ENCODE data around the gene ARPC1B. TPM values are rescaled to one million over a fixed set of nuclear protein-coding genes. Genes with fewer than 3 reads are reported as not detected.
"Not testable (repeated sequence)": the region's sequence is repeated elsewhere in the genome, so short reads cannot be mapped to it uniquely, and the experiment has no call there.

The ARPC1B gene
- polyA plus RNA-seq, 1 experiment, result 642 TPM

DNA sequence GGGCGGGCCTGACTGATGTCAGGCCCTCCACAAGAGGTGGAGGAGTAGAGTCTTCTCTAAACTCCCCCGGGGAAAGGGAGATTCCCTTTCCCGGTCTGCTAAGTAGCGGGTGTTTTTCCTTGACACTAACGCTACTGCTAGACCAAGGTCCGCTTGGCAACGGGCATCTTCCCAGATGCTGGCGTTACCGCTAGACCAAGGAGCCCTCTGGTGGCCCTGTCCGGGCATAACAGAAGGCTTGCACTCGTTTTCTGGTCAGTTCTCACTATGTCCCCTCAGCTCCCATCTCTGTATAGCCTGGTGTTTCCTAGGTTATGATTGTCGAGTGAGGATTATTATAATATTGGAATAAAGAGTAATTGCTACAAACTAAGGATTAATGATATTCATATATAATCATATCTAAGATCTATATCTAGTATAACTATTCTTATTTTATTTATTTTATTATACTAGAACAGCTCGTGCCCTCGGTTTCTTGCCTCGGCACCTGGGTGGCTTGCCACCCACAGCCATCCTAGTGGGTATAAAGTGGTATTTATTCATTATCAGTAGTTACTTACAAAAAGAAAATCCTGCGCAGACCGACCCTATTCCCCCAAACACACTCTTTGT lies 41.1 kb downstream of the ARPC1B start:
- peaks cover 45% of the 10 kb centered on the region for H3K36me3 ChIP-seq (ENCODE audit: control insufficient read depth, insufficient read depth, low read length)
- TF ChIP-seq, protein P1, sequence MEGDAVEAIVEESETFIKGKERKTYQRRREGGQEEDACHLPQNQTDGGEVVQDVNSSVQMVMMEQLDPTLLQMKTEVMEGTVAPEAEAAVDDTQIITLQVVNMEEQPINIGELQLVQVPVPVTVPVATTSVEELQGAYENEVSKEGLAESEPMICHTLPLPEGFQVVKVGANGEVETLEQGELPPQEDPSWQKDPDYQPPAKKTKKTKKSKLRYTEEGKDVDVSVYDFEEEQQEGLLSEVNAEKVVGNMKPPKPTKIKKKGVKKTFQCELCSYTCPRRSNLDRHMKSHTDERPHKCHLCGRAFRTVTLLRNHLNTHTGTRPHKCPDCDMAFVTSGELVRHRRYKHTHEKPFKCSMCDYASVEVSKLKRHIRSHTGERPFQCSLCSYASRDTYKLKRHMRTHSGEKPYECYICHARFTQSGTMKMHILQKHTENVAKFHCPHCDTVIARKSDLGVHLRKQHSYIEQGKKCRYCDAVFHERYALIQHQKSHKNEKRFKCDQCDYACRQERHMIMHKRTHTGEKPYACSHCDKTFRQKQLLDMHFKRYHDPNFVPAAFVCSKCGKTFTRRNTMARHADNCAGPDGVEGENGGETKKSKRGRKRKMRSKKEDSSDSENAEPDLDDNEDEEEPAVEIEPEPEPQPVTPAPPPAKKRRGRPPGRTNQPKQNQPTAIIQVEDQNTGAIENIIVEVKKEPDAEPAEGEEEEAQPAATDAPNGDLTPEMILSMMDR (IDR thresholded peaks at IDR 0.05; ENCODE audit: insufficient read depth, low read depth, low read length), result peak; percentile 65
- DNase-seq (ENCODE audit: low read depth); POLR2A ChIA-PET; H3K4me3 ChIP-seq (ENCODE audit: low read depth, low read length); H3K27me3 ChIP-seq (ENCODE audit: control insufficient read depth, insufficient read depth, low read length): not testable (repeated sequence)
- CTCF ChIA-PET, result interaction anchor here (0.6 to 1.4 kb wide), 11 partner anchors 9 to 77 kb away, joined by 3 to 7 read pairs (median 3); no protein-coding TSS in a partner anchor

DNA sequence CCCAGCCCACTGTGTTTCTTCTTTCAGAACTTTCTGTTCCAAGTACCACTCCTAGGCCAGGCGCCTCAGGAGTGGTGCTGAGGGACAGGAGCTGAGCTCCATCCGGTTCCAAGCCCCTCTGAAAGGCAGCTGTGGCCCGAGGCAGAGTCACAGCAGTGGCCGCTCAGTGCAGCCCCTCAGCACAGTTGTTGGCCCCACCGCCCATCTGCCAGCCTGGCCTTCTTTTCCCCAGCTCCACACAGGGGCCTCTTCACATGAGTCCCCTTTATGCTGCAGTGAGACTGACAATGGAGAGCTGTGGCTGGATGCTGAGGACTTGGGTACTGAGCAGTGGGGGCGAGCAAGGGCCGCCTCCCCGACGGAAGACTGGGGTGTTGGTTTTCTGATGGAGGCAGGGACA lies 43.7 kb downstream of the ARPC1B start:
- DNase-seq (ENCODE audit: low read depth), result no peak
- Histone ChIP-seq H3K36me3 (ENCODE audit: control insufficient read depth, insufficient read depth, low read length) (peaks cover 36% of the 10 kb centered on the region), H3K27me3 (ENCODE audit: control insufficient read depth, insufficient read depth, low read length) (no peaks in the 10 kb centered on the region), H3K4me3 (ENCODE audit: low read depth, low read length) (no peak overlapping the region)
- CTCF ChIA-PET, result interaction anchor here (1.1 kb wide), 1 partner anchor 58 kb away, joined by 4 read pairs; no protein-coding TSS in a partner anchor
- POLR2A ChIA-PET, result no interaction called here
- TF ChIP-seq, protein P1 (IDR thresholded peaks at IDR 0.05; ENCODE audit: insufficient read depth, low read depth, low read length), result no peak

DNA sequence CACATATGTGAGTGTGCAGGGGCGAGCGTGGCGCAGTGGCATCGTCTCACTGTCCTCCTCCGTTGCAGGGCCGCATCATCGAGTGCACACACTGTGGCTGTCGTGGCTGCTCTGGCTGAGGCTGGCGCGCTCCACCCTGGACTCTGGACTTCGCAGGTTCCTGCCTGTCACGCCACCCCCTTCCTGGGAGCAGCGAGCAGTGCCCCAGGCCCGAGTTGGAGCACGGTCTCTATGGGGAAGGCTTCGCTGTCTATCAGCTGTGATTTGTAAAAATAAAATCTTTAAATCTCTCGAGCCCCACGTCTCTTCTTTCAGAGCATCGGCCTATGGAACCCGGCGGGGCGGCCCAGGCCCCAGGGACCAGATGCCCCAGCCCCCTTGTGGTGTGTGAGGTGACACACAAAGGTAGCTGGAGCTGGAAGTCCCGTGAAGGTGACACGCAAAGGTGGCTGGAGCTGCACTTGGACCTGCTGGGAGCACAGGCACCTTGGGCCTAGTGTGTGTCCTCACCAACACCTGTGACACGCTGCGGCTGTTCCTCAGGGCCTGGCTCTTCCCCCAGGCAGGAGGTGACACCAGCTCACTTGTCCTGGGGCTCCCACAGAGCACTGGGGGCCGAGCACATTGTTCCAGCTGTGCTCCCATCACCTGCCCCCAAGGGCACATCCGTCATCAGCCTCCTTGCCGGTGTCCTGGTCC lies 44.9 kb downstream of the ARPC1B start:
- H3K27me3 ChIP-seq (ENCODE audit: control insufficient read depth, insufficient read depth, low read length), result no peaks in the 10 kb centered on the region
- DNase-seq (ENCODE audit: low read depth), result no peak
- no peak overlapping the region for H3K4me3 ChIP-seq (ENCODE audit: low read depth, low read length)
- CTCF ChIA-PET, result interaction anchor here (0.8 to 1.4 kb wide), 2 partner anchors 9 to 10 kb away, joined by 3 to 4 read pairs; partner anchors contain the start of gene BUD31
- TF ChIP-seq, protein P1 (IDR thresholded peaks at IDR 0.05; ENCODE audit: insufficient read depth, low read depth, low read length), result no peak
- POLR2A ChIA-PET, result no interaction called here
- peaks cover 44% of the 10 kb centered on the region for H3K36me3 ChIP-seq (ENCODE audit: control insufficient read depth, insufficient read depth, low read length)

DNA sequence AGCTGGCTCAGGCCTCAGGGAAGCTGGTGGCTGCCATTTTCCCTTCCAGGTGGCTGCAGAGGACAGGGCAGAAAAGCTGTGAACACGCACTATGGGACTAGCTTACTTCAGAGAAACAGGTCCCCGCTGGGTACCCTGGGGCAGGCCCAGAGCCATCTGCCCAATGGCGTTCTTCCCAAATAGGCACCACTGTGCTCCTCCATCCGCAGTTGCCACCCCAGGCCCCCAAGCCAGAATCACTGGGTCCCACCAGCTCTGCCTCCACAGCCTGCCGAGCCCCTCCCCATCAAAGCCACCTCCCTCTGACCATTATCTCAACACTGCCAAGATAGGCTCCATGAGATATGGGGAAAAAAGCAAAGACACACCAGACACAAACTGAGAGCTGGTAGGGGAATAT lies 45.7 kb downstream of the ARPC1B start:
- no peak for DNase-seq (ENCODE audit: low read depth)
- Histone ChIP-seq H3K27me3 (ENCODE audit: control insufficient read depth, insufficient read depth, low read length) (no peaks in the 10 kb centered on the region), H3K4me3 (ENCODE audit: low read depth, low read length) (no peak overlapping the region), H3K36me3 (ENCODE audit: control insufficient read depth, insufficient read depth, low read length) (peaks cover 46% of the 10 kb centered on the region)
- ChIA-PET POLR2A (no interaction called here), CTCF (interaction anchor here (0.8 to 1.4 kb wide), 3 partner anchors 10 to 54 kb away, joined by 3 to 4 read pairs (median 3); partner anchors contain the start of gene BUD31)
- TF ChIP-seq, protein P1 (IDR thresholded peaks at IDR 0.05; ENCODE audit: insufficient read depth, low read depth, low read length), result no peak

DNA sequence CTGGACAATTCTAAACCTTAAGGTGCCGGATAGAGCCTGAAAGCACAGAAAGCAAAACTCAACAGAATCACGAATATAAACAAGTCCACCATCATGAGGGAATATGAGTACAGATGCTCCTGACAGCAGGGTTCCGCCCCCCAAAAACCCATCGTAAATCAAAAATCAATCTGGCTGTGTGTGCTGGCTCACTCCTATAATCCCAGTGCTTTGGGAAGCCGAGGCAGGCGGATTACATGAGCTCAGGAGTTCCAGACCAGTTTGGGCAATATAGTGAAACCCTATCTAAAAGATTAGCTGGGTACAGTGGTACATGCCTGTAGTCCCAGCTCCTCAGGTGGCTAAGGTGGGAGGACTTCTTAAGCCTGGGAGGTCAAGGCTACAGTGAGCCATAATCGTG lies 46.5 kb downstream of the ARPC1B start:
- Histone ChIP-seq H3K36me3 (ENCODE audit: control insufficient read depth, insufficient read depth, low read length) (peaks cover 45% of the 10 kb centered on the region), H3K4me3 (ENCODE audit: low read depth, low read length) (no peak overlapping the region), H3K27me3 (ENCODE audit: control insufficient read depth, insufficient read depth, low read length) (no peaks in the 10 kb centered on the region)
- ChIA-PET POLR2A (interaction anchor here (0.5 kb wide), 1 partner anchor 54 kb away, joined by 3 read pairs; no protein-coding TSS in a partner anchor), CTCF (interaction anchor here (0.6 to 1.4 kb wide), 3 partner anchors 11 to 55 kb away, joined by 3 read pairs; no protein-coding TSS in a partner anchor)
- DNase-seq (ENCODE audit: low read depth), result no peak
- TF ChIP-seq, protein P1 (IDR thresholded peaks at IDR 0.05; ENCODE audit: insufficient read depth, low read depth, low read length), result no peak

All from BJ (cell line).